CD4-positive, alpha-beta T cell treated with Interferon gamma for 1 hour (primary cell): ENCODE measurements around the gene SLC5A9.
"Not testable (repeated sequence)": the region's sequence is repeated elsewhere in the genome, so short reads cannot be mapped to it uniquely, and the experiment has no call there.

ENCODE experiments used
- DNase-seq: peaks from one replicate; pipeline ENCODE4 v3.0.0-alpha.2; 2020

SLC5A9 gene

GRCh38 chr1:48246727-48247126, 24.2 kb downstream of the SLC5A9 start:
- DNase-seq = no peak

- no peak for DNase-seq
Observed at GRCh38 chr1:48248356-48248755, 25.8 kb downstream of the SLC5A9 start.

GRCh38 chr1:48249868-48250267, 27.4 kb downstream of the SLC5A9 start:
- DNase-seq = no peak

- no peak for DNase-seq
Observed at GRCh38 chr1:48250572-48250971, 28.1 kb downstream of the SLC5A9 start.

DNA sequence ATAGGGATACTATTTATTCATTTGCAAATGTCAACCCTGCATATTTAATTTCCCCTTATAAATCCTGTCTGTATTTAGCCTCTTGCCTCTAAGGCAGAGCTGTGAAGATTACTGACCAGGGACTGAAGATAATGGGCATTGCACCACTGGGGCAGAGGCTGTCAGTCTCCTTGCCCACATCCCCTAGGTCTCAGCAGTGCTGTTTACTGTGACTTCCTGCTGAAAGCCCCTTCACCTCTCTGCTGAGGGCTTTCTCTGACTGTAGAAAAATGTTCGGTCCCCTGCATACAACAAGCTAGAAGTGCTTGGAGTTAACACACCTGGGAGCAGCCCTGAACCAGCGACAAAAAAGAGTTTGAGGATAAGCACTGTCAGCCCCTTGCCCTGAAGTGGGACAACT, 28.8 kb downstream of the SLC5A9 start:
- DNase-seq = no peak

DNA sequence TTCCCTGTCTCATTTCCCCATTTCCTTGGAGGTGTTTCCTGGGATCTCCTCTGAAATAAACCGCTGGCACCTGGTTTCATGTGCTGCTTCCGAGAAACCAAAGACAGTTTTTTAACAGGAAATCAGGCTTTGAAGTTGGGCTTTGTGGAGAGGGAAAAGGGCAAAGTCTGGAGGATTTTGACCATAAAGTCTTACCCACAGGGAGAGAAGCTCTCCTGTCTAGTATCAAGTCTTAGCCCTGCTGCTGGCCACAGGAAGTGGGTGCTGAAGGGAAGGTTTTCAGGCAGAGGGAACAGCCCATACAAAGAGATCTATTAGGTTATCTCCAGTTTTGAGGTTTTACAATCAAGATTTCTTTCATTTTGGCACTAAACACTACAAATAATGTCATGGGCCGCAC, 29.3 kb downstream of the SLC5A9 start:
- DNase-seq = no peak

DNA sequence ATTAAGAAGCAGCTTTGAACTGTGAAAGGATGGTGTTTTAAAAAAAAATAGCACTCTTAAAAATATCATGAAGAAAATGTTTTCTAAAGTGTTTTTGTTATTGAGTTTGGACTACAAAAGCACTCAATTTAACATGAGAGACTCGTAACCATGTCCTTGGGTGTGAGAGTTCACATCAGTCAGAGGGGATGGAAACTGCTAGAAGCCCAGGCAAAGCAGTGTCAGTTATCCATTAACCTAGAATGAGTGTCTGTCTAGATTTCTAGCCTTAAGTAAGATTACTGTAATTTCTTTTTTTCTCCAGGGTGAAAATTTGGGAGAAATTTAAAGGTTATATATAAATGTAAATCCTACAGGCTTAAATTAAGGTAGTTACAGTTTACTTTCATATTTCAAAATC, 31.7 kb downstream of the SLC5A9 start:
- no peak for DNase-seq

- DNase-seq = no peak
Observed at GRCh38 chr1:48258106-48258505, 35.6 kb downstream of the SLC5A9 start.

GRCh38 chr1:48261881-48262400, 39.4 kb downstream of the SLC5A9 start:
- no peak for DNase-seq

GRCh38 chr1:48263041-48263440, 40.5 kb downstream of the SLC5A9 start:
- no peak for DNase-seq

DNA sequence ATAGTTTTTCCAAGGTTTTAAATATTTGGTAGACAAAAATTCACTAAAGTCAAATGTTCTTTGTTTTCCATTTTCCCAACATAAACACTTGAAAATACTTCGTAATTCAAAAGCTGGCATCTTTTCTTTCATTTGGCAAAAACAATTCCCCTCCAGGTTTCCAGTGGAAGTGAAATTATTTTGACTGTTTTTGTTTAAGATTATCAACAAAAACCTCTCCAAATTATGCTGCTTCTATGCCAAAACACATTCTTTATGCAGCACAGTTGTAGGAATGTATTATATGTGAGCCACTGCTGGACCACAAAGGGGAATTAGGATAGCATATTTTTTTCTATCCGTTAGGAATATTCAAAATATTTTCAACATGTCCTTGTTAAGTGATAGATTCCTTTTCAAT, 44.1 kb downstream of the SLC5A9 start:
- DNase-seq = no peak

GRCh38 chr1:48277437-48277836, 54.9 kb downstream of the SLC5A9 start:
- DNase-seq = not testable (repeated sequence)

- not testable (repeated sequence) for DNase-seq
Observed at GRCh38 chr1:48282329-48282728, 59.8 kb downstream of the SLC5A9 start.

GRCh38 chr1:48284696-48285420, 62.3 kb downstream of the SLC5A9 start:
- not testable (repeated sequence) for DNase-seq

- no peak for DNase-seq
Observed at GRCh38 chr1:48285525-48285924, 63.0 kb downstream of the SLC5A9 start.

GRCh38 chr1:48291421-48291820, 68.9 kb downstream of the SLC5A9 start:
- DNase-seq = no peak

DNA sequence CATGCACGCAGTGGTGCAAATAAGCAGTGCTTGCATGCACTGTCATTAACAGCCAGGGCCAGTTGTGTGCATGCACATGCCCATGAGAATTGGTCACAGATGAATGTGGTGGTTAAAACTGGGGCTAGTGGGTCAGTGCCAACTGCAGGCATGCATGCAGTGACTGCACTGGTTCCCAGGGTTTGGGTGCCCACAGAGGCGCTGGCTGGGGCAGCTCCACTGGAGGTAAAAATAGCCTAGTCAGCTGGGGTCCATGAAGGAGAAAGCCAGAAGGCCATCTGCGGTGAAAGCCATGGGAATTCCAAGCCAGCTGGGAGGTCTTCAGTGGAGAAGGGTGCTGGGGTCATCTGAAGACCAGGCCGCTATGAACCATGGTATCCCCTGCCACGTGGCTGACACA, 70.2 kb downstream of the SLC5A9 start:
- no peak for DNase-seq

- not testable (repeated sequence) for DNase-seq
Observed at GRCh38 chr1:48294094-48294493, 71.6 kb downstream of the SLC5A9 start.

GRCh38 chr1:48294656-48295055, 72.1 kb downstream of the SLC5A9 start:
- DNase-seq = no peak
